ENCODE measurements around the gene DPP10.

Gene DPP10

DNA sequence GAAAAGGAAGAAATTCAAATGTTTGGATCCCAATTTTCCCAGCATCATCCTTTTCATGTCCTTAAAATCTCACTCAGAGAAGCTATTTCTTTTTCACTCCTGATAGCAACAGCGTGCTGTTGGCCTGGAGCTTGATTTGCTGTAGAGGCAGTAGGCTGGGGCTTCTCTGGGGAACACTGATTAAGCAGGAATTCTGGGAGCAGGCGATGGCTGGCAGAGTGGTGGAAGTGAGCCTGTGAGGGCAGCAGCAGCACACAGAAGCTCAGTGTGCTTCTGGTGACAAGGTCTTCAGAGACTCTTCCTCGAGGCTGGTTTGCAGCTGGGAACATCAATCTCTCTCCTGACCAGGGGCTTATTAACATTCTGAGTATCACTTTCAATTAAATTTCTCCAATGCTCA, 284.6 kb downstream of the DPP10 start:
- no peaks in the 10 kb centered on the region for H3K9me3 ChIP-seq (ENCODE audit: control insufficient read depth, insufficient read depth, low read depth, low read length)
- H3K4me1 ChIP-seq (ENCODE audit: control insufficient read depth, insufficient read depth, low read length): no peaks in the 10 kb centered on the region
- H3K4me3 ChIP-seq (ENCODE audit: low read depth, low read length): no peak overlapping the region
- CTCF ChIA-PET: no interaction called here
- H3K27ac ChIP-seq (ENCODE audit: extremely low read depth, low read depth, low read length): no peak overlapping the region
- TF ChIP-seq ZNF623 (tag by site-specific recombination; IDR thresholded peaks at IDR 0.05) (no peak), ZBTB10 (tag by site-specific recombination; IDR thresholded peaks at IDR 0.05) (no peak), ZNF354C (tag by site-specific recombination; IDR thresholded peaks at IDR 0.05; ENCODE audit: borderline replicate concordance, low read depth) (no peak), ZBTB7A (tag by site-specific recombination; IDR thresholded peaks at IDR 0.05; ENCODE audit: low read depth) (no peak), ZNF223 (tag by site-specific recombination; IDR thresholded peaks at IDR 0.05) (no peak), ZNF239 (tag by site-specific recombination; IDR thresholded peaks at IDR 0.05) (no peak), ZNF19 (tag by site-specific recombination; IDR thresholded peaks at IDR 0.05; ENCODE audit: low read depth) (no peak), ZNF658 (tag by site-specific recombination; IDR thresholded peaks at IDR 0.05) (no peak), ZFHX2 (tag by site-specific recombination; conservative IDR thresholded peaks at IDR 0.05) (no peak), ZNF157 (tag by site-specific recombination; IDR thresholded peaks at IDR 0.05) (no peak), PRDM1 (tag by site-specific recombination; IDR thresholded peaks at IDR 0.05) (no peak), ZNF677 (tag by site-specific recombination; IDR thresholded peaks at IDR 0.05) (no peak), ZNF175 (tag by site-specific recombination; IDR thresholded peaks at IDR 0.05) (no peak), ZNF148 (tag by site-specific recombination; IDR thresholded peaks at IDR 0.05; ENCODE audit: borderline replicate concordance) (no peak), ZNF558 (tag by site-specific recombination; IDR thresholded peaks at IDR 0.05) (no peak), ZNF211 (tag by site-specific recombination; IDR thresholded peaks at IDR 0.05; ENCODE audit: low read depth) (no peak)
- TF ChIP-seq, protein P1, sequence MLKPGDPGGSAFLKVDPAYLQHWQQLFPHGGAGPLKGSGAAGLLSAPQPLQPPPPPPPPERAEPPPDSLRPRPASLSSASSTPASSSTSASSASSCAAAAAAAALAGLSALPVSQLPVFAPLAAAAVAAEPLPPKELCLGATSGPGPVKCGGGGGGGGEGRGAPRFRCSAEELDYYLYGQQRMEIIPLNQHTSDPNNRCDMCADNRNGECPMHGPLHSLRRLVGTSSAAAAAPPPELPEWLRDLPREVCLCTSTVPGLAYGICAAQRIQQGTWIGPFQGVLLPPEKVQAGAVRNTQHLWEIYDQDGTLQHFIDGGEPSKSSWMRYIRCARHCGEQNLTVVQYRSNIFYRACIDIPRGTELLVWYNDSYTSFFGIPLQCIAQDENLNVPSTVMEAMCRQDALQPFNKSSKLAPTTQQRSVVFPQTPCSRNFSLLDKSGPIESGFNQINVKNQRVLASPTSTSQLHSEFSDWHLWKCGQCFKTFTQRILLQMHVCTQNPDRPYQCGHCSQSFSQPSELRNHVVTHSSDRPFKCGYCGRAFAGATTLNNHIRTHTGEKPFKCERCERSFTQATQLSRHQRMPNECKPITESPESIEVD (tag by site-specific recombination; IDR thresholded peaks at IDR 0.05): no peak
- TF ChIP-seq, protein P2, sequence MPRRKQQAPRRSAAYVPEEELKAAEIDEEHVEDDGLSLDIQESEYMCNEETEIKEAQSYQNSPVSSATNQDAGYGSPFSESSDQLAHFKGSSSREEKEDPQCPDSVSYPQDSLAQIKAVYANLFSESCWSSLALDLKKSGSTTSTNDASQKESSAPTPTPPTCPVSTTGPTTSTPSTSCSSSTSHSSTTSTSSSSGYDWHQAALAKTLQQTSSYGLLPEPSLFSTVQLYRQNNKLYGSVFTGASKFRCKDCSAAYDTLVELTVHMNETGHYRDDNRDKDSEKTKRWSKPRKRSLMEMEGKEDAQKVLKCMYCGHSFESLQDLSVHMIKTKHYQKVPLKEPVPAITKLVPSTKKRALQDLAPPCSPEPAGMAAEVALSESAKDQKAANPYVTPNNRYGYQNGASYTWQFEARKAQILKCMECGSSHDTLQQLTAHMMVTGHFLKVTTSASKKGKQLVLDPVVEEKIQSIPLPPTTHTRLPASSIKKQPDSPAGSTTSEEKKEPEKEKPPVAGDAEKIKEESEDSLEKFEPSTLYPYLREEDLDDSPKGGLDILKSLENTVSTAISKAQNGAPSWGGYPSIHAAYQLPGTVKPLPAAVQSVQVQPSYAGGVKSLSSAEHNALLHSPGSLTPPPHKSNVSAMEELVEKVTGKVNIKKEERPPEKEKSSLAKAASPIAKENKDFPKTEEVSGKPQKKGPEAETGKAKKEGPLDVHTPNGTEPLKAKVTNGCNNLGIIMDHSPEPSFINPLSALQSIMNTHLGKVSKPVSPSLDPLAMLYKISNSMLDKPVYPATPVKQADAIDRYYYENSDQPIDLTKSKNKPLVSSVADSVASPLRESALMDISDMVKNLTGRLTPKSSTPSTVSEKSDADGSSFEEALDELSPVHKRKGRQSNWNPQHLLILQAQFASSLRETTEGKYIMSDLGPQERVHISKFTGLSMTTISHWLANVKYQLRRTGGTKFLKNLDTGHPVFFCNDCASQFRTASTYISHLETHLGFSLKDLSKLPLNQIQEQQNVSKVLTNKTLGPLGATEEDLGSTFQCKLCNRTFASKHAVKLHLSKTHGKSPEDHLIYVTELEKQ (tag by site-specific recombination; IDR thresholded peaks at IDR 0.05; ENCODE audit: borderline replicate concordance): no peak
- TF ChIP-seq, protein P3, sequence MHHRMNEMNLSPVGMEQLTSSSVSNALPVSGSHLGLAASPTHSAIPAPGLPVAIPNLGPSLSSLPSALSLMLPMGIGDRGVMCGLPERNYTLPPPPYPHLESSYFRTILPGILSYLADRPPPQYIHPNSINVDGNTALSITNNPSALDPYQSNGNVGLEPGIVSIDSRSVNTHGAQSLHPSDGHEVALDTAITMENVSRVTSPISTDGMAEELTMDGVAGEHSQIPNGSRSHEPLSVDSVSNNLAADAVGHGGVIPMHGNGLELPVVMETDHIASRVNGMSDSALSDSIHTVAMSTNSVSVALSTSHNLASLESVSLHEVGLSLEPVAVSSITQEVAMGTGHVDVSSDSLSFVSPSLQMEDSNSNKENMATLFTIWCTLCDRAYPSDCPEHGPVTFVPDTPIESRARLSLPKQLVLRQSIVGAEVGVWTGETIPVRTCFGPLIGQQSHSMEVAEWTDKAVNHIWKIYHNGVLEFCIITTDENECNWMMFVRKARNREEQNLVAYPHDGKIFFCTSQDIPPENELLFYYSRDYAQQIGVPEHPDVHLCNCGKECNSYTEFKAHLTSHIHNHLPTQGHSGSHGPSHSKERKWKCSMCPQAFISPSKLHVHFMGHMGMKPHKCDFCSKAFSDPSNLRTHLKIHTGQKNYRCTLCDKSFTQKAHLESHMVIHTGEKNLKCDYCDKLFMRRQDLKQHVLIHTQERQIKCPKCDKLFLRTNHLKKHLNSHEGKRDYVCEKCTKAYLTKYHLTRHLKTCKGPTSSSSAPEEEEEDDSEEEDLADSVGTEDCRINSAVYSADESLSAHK (tag by site-specific recombination; IDR thresholded peaks at IDR 0.05): no peak
- H3K36me3 ChIP-seq (ENCODE audit: control insufficient read depth in 2 of 2, insufficient read depth in 1 of 2, low read length in 2 of 2): no peaks in the 10 kb centered on the region
- POLR2A ChIA-PET: no interaction called here
